Neural cell (in vitro differentiated cells): Measurements from ENCODE around the gene DNER.

Experiments used
- CTCF ChIP-seq: fragments of 450-650 bp; IDR thresholded peaks from 2 replicates; pipeline ENCODE4 v1.5.1; 2014; ENCODE audit warnings: antibody characterized with exemption, mild to moderate bottlenecking, moderate library complexity; ENCODE audit not compliant: poor library complexity, severe bottlenecking
- SMC3 ChIP-seq: fragments of 450-650 bp; conservative IDR thresholded peaks from 2 replicates; pipeline ENCODE4 v1.6.1; 2014; ENCODE audit warnings: antibody characterized with exemption, mild to moderate bottlenecking, moderate library complexity; ENCODE audit not compliant: poor library complexity

- TF ChIP-seq CTCF (no peak), SMC3 (no peak)
Measured at GRCh38 chr2:229521576-229521975, 192.8 kb downstream of the DNER start.
